ENCODE data around the gene TBC1D8.
A peak's percentile ranks its signal among the peaks of the same experiment; 100 is the strongest.

Gene TBC1D8

GRCh38 chr2:101161658-101162057 lies 10.5 kb upstream of the TBC1D8 start:
- DNase-seq: no peak

GRCh38 chr2:101160454-101160853 lies 9.3 kb upstream of the TBC1D8 start:
- no peak for DNase-seq

GRCh38 chr2:101159526-101159925 lies 8.3 kb upstream of the TBC1D8 start:
- DNase-seq: no peak

- no peak for DNase-seq
These were observed 6.1 kb upstream of the TBC1D8 start for GRCh38 chr2:101157272-101157671.

GRCh38 chr2:101153787-101154186 lies 2.6 kb upstream of the TBC1D8 start:
- DNase-seq: no peak

GRCh38 chr2:101153077-101153707 lies 2.0 kb upstream of the TBC1D8 start:
- DNase-seq: no peak

- peak; percentile 55 to 83 for DNase-seq
These were observed 1.3 kb upstream of the TBC1D8 start for GRCh38 chr2:101152272-101153076.

- DNase-seq: peak in 1 of 2 experiments; percentile 12
These were observed 683 bp upstream of the TBC1D8 start for GRCh38 chr2:101151859-101152271.

GRCh38 chr2:101150306-101151145 lies 656 bp downstream of the TBC1D8 start:
- no peak for DNase-seq

GRCh38 chr2:101149241-101150192 lies 1.7 kb downstream of the TBC1D8 start:
- DNase-seq: no peak

GRCh38 chr2:101148777-101149176 lies 2.4 kb downstream of the TBC1D8 start:
- DNase-seq: no peak

- DNase-seq: no peak
These were observed 3.2 kb downstream of the TBC1D8 start for GRCh38 chr2:101147971-101148370.

GRCh38 chr2:101147062-101147461 lies 4.1 kb downstream of the TBC1D8 start:
- DNase-seq: no peak

GRCh38 chr2:101146535-101146934 lies 4.6 kb downstream of the TBC1D8 start:
- peak in 1 of 2 experiments; percentile 16 for DNase-seq

- no peak for DNase-seq
These were observed 5.8 kb downstream of the TBC1D8 start for GRCh38 chr2:101145406-101145805.

GRCh38 chr2:101142163-101142562 lies 9.0 kb downstream of the TBC1D8 start:
- no peak for DNase-seq

GRCh38 chr2:101140978-101141655 lies 10.1 kb downstream of the TBC1D8 start:
- DNase-seq: no peak

- DNase-seq: no peak
These were observed 10.9 kb downstream of the TBC1D8 start for GRCh38 chr2:101140237-101140636.

- DNase-seq: no peak
These were observed 11.7 kb downstream of the TBC1D8 start for GRCh38 chr2:101139495-101139894.

GRCh38 chr2:101135412-101136296 lies 15.5 kb downstream of the TBC1D8 start:
- DNase-seq: no peak

Measured in Kasumi-1 (cell line).